ENCODE data around the gene TRMT6. TPM values are rescaled to one million over a fixed set of nuclear protein-coding genes. Genes with fewer than 3 reads are reported as not detected.

The TRMT6 gene
- total and polyA plus RNA-seq, 9 of the 15 experiments (the other 6 are each of a cell fraction or from before 2014, with no cell fraction given) = 10.6 to 21.3 (median 15.6) TPM

DNA sequence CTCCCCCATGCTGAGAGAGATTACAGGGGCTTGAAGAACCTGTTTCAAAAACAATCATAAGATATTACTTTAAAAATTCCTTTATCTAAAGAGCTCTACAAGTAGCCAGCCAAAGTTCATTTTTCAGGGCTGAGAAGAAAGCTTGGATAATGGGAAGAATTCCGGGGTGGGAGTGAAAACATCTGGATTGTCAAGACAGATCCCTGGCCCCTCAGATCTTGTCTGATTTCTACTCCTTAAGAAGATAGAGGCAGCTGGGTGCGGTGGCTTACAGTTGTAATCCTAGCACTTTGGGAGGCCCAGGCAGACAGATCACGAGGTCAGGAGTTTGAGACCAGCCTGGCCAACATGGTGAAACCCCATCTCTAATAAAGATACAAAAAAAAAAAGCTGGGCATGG, 24.8 kb downstream of the TRMT6 start (continued):
- TF ChIP-seq, protein P1, sequence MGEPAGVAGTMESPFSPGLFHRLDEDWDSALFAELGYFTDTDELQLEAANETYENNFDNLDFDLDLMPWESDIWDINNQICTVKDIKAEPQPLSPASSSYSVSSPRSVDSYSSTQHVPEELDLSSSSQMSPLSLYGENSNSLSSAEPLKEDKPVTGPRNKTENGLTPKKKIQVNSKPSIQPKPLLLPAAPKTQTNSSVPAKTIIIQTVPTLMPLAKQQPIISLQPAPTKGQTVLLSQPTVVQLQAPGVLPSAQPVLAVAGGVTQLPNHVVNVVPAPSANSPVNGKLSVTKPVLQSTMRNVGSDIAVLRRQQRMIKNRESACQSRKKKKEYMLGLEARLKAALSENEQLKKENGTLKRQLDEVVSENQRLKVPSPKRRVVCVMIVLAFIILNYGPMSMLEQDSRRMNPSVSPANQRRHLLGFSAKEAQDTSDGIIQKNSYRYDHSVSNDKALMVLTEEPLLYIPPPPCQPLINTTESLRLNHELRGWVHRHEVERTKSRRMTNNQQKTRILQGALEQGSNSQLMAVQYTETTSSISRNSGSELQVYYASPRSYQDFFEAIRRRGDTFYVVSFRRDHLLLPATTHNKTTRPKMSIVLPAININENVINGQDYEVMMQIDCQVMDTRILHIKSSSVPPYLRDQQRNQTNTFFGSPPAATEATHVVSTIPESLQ (CRISPR knock-in tag; IDR thresholded peaks at IDR 0.05) = no peak
- TF ChIP-seq HMG20A (CRISPR knock-in tag; conservative IDR thresholded peaks at IDR 0.05) (no peak), BACH1 (tag; IDR thresholded peaks at IDR 0.05) (no peak), ZNF134 (CRISPR knock-in tag; conservative IDR thresholded peaks at IDR 0.05) (no peak), TAL1 (IDR thresholded peaks at IDR 0.05) (no peak)
- TF ChIP-seq, protein P2, sequence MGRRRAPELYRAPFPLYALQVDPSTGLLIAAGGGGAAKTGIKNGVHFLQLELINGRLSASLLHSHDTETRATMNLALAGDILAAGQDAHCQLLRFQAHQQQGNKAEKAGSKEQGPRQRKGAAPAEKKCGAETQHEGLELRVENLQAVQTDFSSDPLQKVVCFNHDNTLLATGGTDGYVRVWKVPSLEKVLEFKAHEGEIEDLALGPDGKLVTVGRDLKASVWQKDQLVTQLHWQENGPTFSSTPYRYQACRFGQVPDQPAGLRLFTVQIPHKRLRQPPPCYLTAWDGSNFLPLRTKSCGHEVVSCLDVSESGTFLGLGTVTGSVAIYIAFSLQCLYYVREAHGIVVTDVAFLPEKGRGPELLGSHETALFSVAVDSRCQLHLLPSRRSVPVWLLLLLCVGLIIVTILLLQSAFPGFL (CRISPR knock-in tag; IDR thresholded peaks at IDR 0.05) = no peak

DNA sequence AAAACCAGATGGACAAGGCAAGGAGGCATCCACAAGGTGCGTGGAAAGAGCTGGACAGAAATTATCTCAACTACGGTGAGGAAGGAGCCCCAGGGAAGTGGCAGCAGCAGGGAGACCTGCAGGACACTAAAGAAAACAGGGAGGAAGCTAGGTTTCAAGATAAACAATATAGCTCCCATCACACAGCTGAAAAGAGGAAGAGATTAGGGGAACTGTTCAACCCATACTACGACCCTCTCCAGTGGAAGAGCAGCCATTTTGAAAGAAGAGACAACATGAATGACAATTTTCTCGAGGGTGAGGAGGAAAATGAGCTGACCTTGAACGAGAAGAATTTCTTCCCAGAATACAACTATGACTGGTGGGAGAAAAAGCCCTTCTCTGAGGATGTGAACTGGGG, 26.8 kb downstream of the TRMT6 start:
- Histone ChIP-seq H4K20me1 (replicated peaks; ENCODE audit: control insufficient read depth, insufficient read depth, low read length) (no peaks in the 10 kb centered on the region), H2AFZ (ENCODE audit: low read depth, low read length) (no peak overlapping the region), H3K4me1 (replicated peaks in 1 of 2; ENCODE audit: control insufficient read depth in 2 of 2, insufficient read depth in 2 of 2, low read length in 2 of 2) (no peaks in the 10 kb centered on the region), H3K9me1 (ENCODE audit: control insufficient read depth, insufficient read depth, low read length) (no peaks in the 10 kb centered on the region), H3K79me2 (ENCODE audit: control insufficient read depth, insufficient read depth, low read length) (no peaks in the 10 kb centered on the region), H3K9ac (ENCODE audit: insufficient read depth in 1 of 2, low read depth in 2 of 2, low read length in 2 of 2) (no peak overlapping the region), H3K4me2 (ENCODE audit: insufficient read depth, low read length) (0 out of 2 replicates have a peak overlapping the region, but pooled peaks have one; percentile 13), H3K9me3 (replicated peaks; ENCODE audit: control insufficient read depth, insufficient read depth, low read depth, low read length) (no peaks in the 10 kb centered on the region), H3K36me3 (ENCODE audit: control insufficient read depth, insufficient read depth, low read length) (no peaks in the 10 kb centered on the region), H3K27ac (ENCODE audit: extremely low read depth, low read depth, low read length) (no peak overlapping the region), H3K4me3 (no peak overlapping the region), H3K27me3 (ENCODE audit: control insufficient read depth in 2 of 2, insufficient read depth in 2 of 2, low read length in 2 of 2) (peaks cover 0 to 23% of the 10 kb centered on the region in 2 experiments; a peak in 3 of 5 replicates)
- BruUV-seq (replicated peaks) = no TSS peak
- DNase-seq (ENCODE audit: extremely low read depth in 1 of 4, low spot score in 3 of 4) = no peak
- CTCF ChIA-PET (ENCODE audit: low intra/inter-chr PET ratio) = no interaction called here
- TF ChIP-seq SPI1 (IDR thresholded peaks at IDR 0.05; ENCODE audit: borderline replicate concordance, low read depth, low read length) (peak; percentile 75; the same call in 1 of the 2 replicates), KLF16 (IDR thresholded peaks at IDR 0.05) (no peak)
- 3% methylated on average over 5 of the region's 5 CpGs for WGBS (ENCODE audit: insufficient coverage, low coverage, missing lambda C conversion rate)
- in situ Hi-C loops (cut with MboI) (no loop called here), intact Hi-C loops (cut with micrococcal nuclease) (no loop called here)
- no peak for ATAC-seq
- POLR2A ChIA-PET = interaction anchor here (0.7 to 1.1 kb wide), 3 partner anchors 13 to 395 kb away, joined by 3 to 4 read pairs (median 4); no protein-coding TSS in a partner anchor
- no peak for FAIRE-seq
